Measurements from ENCODE around the gene EXPH5.

DNA sequence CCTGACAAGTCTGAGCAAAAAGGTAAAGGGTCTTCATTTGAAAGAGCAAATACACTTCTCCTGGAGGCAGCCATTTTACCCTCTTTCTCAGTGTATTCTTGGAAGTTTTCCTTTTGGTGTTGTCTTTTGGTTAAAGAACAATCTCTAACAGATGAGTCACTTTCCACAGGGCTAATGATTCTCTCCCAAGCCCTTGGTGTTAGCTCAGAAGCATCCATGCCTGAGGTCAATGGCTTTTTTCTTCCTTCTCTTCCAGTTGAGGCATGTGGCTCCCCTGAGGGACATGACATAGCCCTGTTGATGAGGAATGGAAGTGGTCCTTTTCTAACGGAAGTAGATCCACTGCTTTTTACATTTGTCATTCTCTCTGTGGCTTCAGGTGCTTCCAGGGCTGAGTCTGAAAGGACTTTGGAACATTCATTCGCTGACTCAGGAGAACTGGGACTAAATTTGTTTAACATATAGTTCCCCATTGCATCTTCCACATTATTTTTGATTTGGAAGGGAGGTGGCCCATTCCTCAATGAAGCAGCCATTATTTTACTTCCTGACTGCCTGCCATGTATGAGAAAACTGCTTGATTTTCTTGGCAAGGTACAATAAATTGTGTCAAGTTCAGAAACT lies 81.6 kb downstream of the EXPH5 start:
- TF ChIP-seq EZH2 (IDR thresholded peaks at IDR 0.05; ENCODE audit: insufficient read depth, poor library complexity, severe bottlenecking) (no peak), EZH2phosphoT487 (IDR thresholded peaks at IDR 0.05; ENCODE audit: insufficient read depth, low read depth) (no peak)
